Left lobe of liver (tissue), 2 donors: ENCODE measurements around the gene MAP3K14. TPM values are rescaled to one million over a fixed set of nuclear protein-coding genes. Genes with fewer than 3 reads are reported as not detected.
"Not testable (repeated sequence)": the region's sequence is repeated elsewhere in the genome, so short reads cannot be mapped to it uniquely, and the experiment has no call there.

Experiments
- ATAC-seq: fragments of 200-7000 bp; cut with Tn5 transposase; one replicate; pipeline ENCODE4 v1.9.1; 2020; ENCODE audit warnings: mild to moderate bottlenecking, moderate library complexity
- DNase-seq: peaks from one replicate; pipeline ENCODE4 v3.0.0-alpha.2; 2020; ENCODE audit warnings: low spot score
- total RNA-seq: library from RNA; stranded (reverse); gene quantifications from one replicate; pipeline ENCODE4 v1.2.1, GENCODE V29; 2021
- donor health status: DM: no; HTN: no; CAD: no; lungs with moderate emphysema.
- donor health status: DM: no; HTN: yes; CAD: no.

The MAP3K14 gene
- total RNA-seq: 6.9 TPM

DNA sequence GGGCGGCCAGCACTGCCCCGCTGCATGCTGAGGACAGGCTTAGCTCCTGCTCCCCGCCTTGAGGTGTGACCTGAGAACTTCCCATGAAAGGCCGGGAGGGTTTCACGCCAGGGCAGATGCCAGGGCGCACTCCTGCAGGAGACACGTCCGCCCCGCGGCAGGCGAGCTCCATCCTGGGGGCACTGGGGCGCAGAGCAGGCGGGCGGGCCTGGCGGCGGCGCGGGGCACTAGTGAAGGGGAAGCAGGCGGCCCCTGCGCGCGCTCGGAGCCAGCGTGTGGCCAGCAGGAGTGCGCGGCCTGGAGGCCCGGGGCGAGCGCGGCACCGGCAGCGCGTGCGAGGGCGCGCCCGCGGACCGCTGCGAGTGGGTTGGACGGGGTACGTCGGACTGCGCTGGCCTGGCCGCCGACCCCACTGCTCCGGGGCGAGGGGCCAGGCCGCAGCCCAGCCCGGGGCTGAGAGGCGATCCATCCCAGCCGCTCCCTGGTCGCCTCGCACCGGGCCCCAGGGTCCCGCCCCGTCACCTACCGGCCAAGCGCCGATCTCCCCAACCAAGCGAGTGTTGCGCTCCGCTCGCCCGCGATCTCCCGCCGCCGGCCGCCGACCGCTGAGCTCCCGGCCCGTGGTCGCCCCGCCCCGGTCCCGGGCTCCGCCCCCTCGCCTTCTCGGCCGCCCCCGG is at the start of gene MAP3K14:
TSS of gene MAP3K14 (minus strand) at position 587 of the 677 bp plus-strand sequence. CDS start 26,275 bp downstream, outside the sequence.
- DNase-seq: no peak
- peak; percentile 58 for ATAC-seq

DNA sequence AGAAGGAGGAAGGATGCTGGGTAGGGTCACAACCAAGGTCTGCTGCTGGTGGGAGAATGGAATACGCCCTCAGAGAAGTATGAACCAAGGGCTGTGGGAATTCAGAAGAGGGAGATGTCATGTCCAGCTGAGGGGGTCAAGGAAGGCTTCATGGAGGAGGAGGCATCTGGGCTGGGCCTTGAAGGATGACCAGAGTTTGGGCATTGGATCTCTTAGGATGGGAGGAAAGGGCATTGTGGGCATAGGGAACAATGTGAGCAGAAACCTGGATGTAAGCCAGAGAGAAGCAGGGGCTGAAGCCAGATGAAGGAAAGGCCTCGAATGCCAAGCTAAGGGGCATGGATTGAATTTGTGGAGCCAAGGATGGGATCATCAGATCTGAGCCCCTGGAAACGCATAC is 49.2 kb upstream of the MAP3K14 start:
- ATAC-seq: no peak
- DNase-seq: peak; percentile 14

DNA sequence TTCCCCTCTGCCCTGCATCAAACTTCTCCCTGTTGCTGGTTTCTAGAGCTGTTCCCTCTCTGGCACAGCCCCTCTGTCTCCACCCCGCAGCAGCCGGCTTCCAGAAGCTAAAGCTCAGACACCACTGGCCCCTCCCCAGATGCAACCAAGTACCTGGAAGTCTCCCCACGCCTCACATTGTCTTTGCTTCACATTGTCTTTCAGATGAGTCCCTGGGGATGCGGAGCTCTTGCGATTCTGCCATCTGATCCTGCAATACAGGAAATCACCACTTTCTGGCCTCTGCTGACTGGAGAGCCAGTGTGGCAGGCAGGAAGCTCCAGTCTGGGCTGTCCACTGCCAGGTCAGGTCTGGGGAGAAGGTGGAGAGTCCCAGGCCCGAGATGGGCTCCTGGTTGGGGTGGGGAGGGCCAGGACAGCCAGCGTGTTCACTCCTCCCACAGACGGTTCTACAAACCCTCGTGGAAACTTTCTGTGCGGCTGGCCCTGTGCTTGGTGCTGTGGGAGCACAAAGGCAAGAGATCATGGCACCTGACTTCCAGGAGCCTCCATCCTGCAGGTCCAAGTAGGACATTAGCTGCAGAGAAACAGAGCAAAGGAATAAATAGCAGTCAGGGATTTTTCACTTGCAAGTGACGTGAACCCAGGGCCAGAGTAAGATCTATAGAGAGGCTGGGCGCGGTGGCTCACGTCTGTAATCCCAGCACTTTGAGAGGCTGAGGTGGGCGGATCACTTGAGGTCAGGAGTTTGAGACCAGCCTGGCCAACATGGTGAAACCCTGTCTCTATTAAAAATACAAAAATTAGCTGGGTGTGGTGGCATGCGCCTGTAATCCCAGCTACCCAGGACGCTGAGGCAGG is 47.9 kb upstream of the MAP3K14 start:
- DNase-seq (peak; percentile 34), ATAC-seq (no peak)

DNA sequence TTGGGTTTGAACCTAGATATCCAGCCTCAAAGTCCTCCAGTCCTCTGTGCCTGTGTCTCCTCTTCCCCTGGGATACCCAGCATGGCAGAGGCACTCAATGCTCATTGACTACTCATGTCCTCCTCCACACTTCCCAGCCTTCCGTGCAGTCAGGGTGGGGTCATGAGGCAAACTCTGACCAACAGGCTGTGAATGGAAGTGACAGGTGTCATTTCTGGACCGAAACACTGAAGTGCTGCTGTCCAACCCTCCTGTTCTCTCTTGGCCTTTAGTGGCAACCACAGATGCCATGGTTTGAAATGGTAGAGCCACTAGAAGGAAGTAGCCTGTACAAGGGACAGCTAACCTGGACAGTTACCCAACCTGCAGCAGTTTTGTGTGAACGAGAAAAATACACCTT is 46.7 kb upstream of the MAP3K14 start:
- DNase-seq (peak; percentile 15), ATAC-seq (no peak)

DNA sequence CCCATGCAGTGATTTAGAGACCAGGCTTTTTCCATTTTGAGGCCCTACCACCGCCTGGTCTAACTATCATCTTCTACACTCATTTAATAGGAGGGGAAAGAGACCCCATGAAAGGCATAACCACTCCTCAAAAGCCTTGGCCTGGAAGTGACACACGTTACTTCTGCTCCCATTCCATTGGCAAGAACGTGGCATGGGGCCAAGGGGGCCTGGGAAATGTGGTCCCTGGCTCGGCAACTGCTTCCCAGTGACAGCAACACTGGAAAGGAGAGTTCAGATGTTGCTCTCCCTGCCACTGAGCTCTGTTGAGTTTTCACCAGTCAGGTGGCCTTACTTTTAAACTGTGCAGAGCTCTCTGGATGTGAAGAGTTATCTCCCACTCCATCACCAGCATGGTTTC is 45.2 kb upstream of the MAP3K14 start:
- ATAC-seq: no peak
- peak; percentile 29 for DNase-seq

DNA sequence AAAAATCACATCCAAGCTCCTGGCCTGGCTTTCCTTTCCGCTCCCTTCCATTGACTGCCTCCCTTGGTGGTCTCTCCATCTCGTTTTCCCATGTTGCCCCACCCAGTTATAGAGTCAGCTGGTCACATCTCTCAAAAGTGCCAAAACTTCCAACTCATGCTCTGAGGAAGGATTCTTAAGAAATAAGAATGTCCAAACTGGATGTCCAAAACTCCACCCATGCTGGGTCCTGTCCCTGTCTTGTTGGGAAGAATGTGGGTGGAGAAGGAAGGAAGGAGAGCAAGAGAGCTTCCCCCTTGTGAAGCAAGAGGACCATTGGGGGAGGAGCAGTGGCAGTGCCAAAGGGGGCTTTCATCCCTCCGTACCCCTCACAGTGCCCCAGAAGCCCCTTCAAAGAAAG is 44.6 kb upstream of the MAP3K14 start:
- DNase-seq: peak; percentile 21
- ATAC-seq: no peak

- no peak for ATAC-seq
- no peak for DNase-seq
Measured at GRCh38 chr17:45357364-45357997, 40.7 kb upstream of the MAP3K14 start.

- DNase-seq: no peak
- no peak for ATAC-seq
Measured at GRCh38 chr17:45355087-45355486, 38.3 kb upstream of the MAP3K14 start.

GRCh38 chr17:45353043-45353442 is 36.2 kb upstream of the MAP3K14 start:
- ATAC-seq: no peak
- no peak for DNase-seq

DNA sequence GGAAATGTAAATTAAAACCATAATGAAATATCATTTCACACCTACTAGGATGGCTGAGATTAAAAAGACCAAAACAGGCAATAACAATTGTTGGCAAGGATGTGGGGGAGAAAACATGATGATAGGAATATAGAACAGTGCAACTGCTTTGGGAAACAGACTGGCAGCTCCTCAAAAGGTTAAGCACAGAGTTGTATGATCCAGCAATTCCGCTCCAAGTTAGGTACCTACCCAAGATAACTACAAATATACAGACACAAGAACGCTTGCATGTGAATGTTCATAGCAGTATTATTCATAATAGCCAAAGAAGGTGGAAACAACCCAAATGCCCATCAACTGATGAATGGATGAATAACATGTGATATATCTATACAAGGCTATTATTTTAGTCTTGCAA is 35.0 kb upstream of the MAP3K14 start:
- no peak for ATAC-seq

GRCh38 chr17:45347444-45347843 is 30.6 kb upstream of the MAP3K14 start:
- DNase-seq (no peak), ATAC-seq (no peak)

More for the DNA sequence above, 35.0 kb upstream of the MAP3K14 start:
- no peak for DNase-seq

DNA sequence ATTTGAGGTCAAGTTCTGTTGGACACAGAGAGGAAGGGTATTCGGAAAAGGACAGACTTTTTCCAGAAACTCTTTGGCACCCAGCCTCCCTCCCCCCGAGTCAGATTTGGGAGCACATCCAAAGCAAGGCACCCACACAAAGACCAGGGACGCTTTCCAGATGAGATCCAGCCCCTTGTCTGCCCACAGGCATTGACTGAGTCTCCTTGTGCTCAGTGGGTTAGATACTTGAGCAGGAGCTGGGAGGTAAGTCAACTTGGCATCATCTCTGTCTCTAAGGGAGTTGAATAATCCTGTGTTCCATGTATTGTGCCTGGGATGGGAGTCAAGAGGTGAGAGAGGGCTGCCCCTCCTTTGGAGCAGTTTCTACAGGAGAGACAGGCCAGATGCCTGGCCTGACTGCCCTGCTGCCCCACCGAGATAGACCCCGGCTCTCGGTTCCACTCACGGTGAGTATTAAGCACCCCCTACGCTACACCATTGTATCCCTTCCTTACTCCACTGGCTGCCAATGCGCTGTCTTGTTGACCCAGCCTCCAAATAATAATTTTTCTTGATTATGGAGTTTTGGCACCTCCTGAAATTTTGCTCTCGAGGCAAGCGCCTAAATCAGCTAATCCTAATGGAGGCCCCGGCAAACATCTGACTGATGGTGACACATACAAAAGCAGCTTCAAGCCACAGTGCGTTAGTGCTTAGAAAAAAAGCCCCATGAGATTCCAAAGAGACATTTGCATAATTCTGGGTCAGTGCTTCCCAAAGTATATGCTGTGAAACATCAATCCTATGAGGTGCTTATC is 29.6 kb upstream of the MAP3K14 start:
- no peak for DNase-seq
- no peak for ATAC-seq

DNA sequence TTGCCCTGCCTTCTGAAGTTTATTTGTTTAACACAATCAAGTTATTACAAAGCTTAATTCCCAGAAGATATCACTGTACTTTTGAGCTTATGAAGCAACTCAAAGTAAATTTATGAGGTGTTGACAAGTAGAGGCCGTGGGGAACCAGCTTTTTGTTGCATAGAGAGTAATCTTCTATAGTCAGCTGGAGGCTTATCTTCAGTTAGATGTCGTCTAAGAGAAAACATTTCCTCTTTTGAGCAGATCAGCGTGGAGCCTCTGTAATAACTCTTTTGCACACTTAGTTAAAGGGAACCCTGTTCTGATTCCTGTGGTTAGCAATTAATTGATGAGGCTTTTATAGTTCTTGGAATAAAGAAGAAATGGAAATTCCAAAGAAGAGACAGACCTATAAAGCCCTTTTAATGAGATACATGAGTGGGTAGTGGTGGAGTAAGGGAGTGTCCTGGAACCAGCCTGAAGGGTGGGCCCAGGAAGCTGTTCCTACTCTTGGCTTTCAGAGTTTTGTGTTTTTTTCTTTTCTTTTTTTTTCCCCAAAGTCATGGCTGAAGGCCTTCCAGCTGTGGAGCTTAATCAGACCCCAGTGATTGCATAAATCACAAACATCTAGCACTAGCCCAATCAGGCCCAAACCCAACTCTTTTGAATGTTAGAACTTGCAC is 28.9 kb upstream of the MAP3K14 start:
- ATAC-seq (no peak), DNase-seq (no peak)

DNA sequence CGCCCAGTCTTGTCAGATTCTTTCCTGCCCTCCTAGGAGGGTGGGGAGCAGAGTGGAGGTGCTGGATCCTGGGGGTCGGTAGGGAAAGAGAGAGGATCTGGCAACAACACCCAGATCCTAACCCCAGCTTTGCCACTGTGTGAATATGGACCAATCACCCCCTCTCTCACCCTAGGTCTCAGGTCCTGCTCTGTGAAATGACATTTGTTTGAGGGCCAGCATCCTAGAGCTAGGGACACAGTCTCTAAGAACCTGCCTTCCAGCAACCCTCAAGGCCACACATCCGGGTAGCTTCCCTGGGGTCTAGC is 28.4 kb upstream of the MAP3K14 start:
- no peak for ATAC-seq
- no peak for DNase-seq

GRCh38 chr17:45343967-45344664 is 27.3 kb upstream of the MAP3K14 start:
- ATAC-seq, DNase-seq: not testable (repeated sequence)

DNA sequence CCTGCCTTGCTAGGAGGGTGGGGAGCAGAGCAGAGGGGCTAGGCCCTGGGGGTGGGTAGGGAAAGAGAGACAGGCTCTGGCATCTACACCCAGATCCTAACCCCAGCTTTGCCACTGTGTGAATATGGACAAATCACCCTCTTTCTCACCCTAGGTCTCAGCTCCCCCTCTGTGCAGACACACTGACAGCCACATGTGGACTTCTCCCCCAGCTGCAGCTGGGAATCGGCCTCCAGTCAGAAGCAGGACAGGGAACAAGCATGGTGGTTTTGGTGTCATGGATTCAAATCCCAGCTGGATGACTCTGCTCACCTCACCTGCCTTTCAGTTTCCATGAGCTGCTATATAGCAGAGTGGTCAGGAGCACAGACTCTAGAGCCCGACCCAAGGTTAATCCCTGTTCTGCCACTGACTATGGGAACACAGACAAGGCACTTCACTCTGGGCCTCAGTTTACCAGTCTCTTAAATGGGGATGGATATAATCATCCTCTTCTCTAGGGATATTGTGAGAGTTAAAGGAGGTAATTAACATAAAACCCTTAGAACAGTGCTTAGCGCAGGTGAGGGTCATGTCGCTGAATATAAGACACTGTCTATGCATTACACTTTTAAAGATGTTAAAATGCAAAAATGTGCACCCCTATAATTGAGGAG is 26.2 kb upstream of the MAP3K14 start:
- DNase-seq (no peak), ATAC-seq (no peak)

- ATAC-seq (no peak), DNase-seq (no peak)
Measured at GRCh38 chr17:45342306-45342705, 25.5 kb upstream of the MAP3K14 start.

DNA sequence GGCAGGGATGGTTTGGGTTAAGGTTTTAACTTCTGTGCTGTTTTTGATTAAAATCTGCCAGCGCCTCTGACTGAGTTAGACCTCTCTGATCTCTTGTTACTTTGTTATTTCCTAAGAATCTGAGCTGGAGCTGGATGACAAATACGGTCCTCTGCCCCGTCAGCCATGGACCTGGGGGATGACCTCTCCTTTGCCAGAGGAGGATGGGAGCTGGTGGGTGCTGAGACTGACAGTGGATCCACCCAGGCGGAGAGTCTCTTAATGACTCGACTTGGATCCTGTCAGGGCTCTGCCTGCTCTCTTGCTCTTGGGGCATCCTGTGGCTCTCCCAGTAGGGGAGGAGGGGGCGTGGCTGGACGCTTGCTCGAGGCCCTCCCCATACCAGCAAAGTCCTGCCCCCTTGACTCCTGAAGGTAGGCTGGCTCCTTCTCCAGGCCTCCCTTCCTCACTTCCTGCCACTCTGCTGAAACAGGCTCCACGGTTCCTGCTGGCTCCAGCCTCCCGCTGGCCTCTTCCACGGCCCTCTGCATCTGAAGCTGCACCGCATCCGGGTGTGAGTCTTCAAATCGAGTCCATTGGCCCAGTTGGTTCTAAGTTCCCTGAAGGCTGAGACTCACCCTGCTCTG is 24.8 kb upstream of the MAP3K14 start:
- peak; percentile 80 for ATAC-seq
- DNase-seq: peak; percentile 53
